ENCODE data around the gene SMURF1. TPM values are rescaled to one million over a fixed set of nuclear protein-coding genes. Genes with fewer than 3 reads are reported as not detected.

Gene SMURF1
- total and polyA plus RNA-seq, 2 of the 8 experiments (the other 6 are each of a cell fraction or from before 2014, with no cell fraction given) = 9.6 to 24.5 TPM

- Histone ChIP-seq H4K8ac (ENCODE audit: extremely low read depth, insufficient read depth, low read length) (no peak overlapping the region), H3K4me1 (replicated peaks in 1 of 4; ENCODE audit: control insufficient read depth in 3 of 4, insufficient read depth in 4 of 4, low read length in 3 of 4) (0 out of 7 replicates have a peak, but pooled peaks cover 0 to 3% (median 0%) of the 10 kb centered on the region in 4 experiments), H2AK5ac (ENCODE audit: low read depth, low read length) (no peak overlapping the region), H3K79me1 (ENCODE audit: low read depth, low read length) (no peaks in the 10 kb centered on the region; the same call in 1 of the 2 replicates), H3K4me3 (ENCODE audit: extremely low read depth in 1 of 4, insufficient read depth in 2 of 4, low read depth in 3 of 4, low read length in 4 of 4) (no peak overlapping the region), H3K36me3 (ENCODE audit: control insufficient read depth in 2 of 4, insufficient read depth in 4 of 4, low read length in 3 of 4) (peaks cover 26 to 74% (median 54%) of the 10 kb centered on the region in 4 experiments), H2AFZ (ENCODE audit: low read length) (no peak overlapping the region), H3K9me3 (ENCODE audit: insufficient read depth in 2 of 2, low read depth in 1 of 2, low read length in 1 of 2) (no peaks in the 10 kb centered on the region), H3K14ac (ENCODE audit: insufficient read length) (no peak overlapping the region), H3K18ac (ENCODE audit: extremely low read depth, low read length) (no peak overlapping the region), H3K79me2 (ENCODE audit: control insufficient read depth in 1 of 2, insufficient read depth in 2 of 2, low read length in 2 of 2) (no peaks in the 10 kb centered on the region), H2BK20ac (ENCODE audit: low read length) (no peak overlapping the region), H2BK120ac (replicated peaks; ENCODE audit: low read depth, low read length) (no peak overlapping the region), H3K56ac (replicated peaks; ENCODE audit: insufficient read length, low read depth, low read length) (no peak overlapping the region), H4K5ac (ENCODE audit: insufficient read length, low read depth, low read length) (no peak overlapping the region), H2BK5ac (ENCODE audit: low read depth, low read length) (no peak overlapping the region), H2BK12ac (ENCODE audit: low read depth, low read length) (no peak overlapping the region), H3K27me3 (replicated peaks in 1 of 4; ENCODE audit: control insufficient read depth in 3 of 4, extremely low read depth in 1 of 4, insufficient read depth in 3 of 4, low read length in 3 of 4) (no peaks in the 10 kb centered on the region), H3K4me2 (ENCODE audit: insufficient read depth in 1 of 2, low read depth in 2 of 2, low read length in 2 of 2) (no peak overlapping the region), H2BK15ac (ENCODE audit: low read length) (no peak overlapping the region), H4K91ac (replicated peaks; ENCODE audit: insufficient read length, low read length) (no peak overlapping the region), H3K9ac (replicated peaks in 1 of 4; ENCODE audit: extremely low read depth in 1 of 4, low read depth in 3 of 4, low read length in 3 of 4) (no peak overlapping the region), H3K23ac (ENCODE audit: insufficient read length) (no peak overlapping the region), H3K23me2 (ENCODE audit: low read depth, low read length) (no peaks in the 10 kb centered on the region), H3K27ac (ENCODE audit: low read depth, low read length) (no peak overlapping the region), H3K4ac (replicated peaks; ENCODE audit: insufficient read length, low read depth, low read length) (no peak overlapping the region), H4K20me1 (replicated peaks in 1 of 2; ENCODE audit: control insufficient read depth in 1 of 2, insufficient read depth in 2 of 2, low read length in 2 of 2) (peaks cover 6% of the 10 kb centered on the region in 2 experiments)
- 93% methylated on average over 5 of the region's 5 CpGs; no CpG with 5 or more reads in 1 of the 2 experiments for WGBS, 2 experiments (ENCODE audit: extremely low coverage in 1 of 2, insufficient coverage in 1 of 2, insufficient read length in 1 of 2, insufficient replicate concordance in 2 of 2, low coverage in 1 of 2, low lambda C conversion rate in 2 of 2, missing lambda C conversion rate in 1 of 2)
- CTCF ChIA-PET (ENCODE audit: partially characterized antibody) = interaction anchor here (0.6 to 2.0 kb wide), 7 partner anchors 9 to 465 kb away, joined by 3 to 12 read pairs (median 3); no protein-coding TSS in a partner anchor
- FAIRE-seq (no peak), DNase-seq (ENCODE audit: low read depth in 1 of 2, low spot score in 2 of 2) (no peak)
- POLR2A ChIA-PET (ENCODE audit: partially characterized antibody) = no interaction called here
- TF ChIP-seq FOSL1 (IDR thresholded peaks at IDR 0.05; ENCODE audit: insufficient read depth, low read depth, low read length) = no peak
- TF ChIP-seq EP300 (IDR thresholded peaks at IDR 0.05; ENCODE audit: borderline replicate concordance in 1 of 2, low read depth in 2 of 2, low read length in 2 of 2) = no peak
- TF ChIP-seq KDM5A (IDR thresholded peaks at IDR 0.05; ENCODE audit: low read length) = no peak
- TF ChIP-seq CBX5 (IDR thresholded peaks at IDR 0.05; ENCODE audit: low read depth, low read length) = no peak
- TF ChIP-seq CEBPB (IDR thresholded peaks at IDR 0.05; ENCODE audit: low read depth, low read length) = no peak
These were observed 113.0 kb downstream of the SMURF1 start for GRCh38 chr7:99030951-99031350.

Data from H1 (cell line).